CD4-positive, alpha-beta T cell treated with Interleukin-4 for 4 hours (primary cell): Measurements from ENCODE around the gene SNTG2.
"Not testable (repeated sequence)": the region's sequence is repeated elsewhere in the genome, so short reads cannot be mapped to it uniquely, and the experiment has no call there.

Experiments
- DNase-seq: peaks from one replicate; pipeline ENCODE4 v3.0.0-alpha.2; 2020

The SNTG2 gene

DNA sequence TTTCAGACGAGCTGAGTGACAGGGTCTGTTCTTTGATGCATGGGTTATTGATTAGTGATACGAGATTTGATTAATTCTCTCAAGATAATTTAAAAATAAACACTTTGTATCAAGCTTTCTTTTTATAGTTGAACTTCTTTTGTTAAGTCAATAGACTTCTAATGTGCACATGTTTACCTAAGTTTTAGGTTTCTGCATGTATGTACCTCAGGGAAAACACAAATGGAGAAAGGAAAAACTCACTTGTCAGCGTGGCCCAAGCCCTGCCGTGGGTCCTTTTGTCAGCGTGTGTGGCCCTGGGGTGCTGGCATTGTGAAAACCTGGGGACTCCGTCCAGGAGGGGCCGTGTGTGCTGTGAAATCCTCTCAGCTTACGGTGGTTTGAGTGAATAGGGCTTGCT lies 153.7 kb downstream of the SNTG2 start:
- DNase-seq: no peak

GRCh38 chr2:1106344-1106743 lies 155.7 kb downstream of the SNTG2 start:
- DNase-seq: not testable (repeated sequence)

- DNase-seq: no peak
Measured at GRCh38 chr2:1115843-1116539, 165.3 kb downstream of the SNTG2 start.

- no peak for DNase-seq
Measured at GRCh38 chr2:1117569-1117968, 166.9 kb downstream of the SNTG2 start.

- no peak for DNase-seq
Measured at GRCh38 chr2:1125217-1125616, 174.6 kb downstream of the SNTG2 start.

GRCh38 chr2:1125633-1126370 lies 175.2 kb downstream of the SNTG2 start:
- DNase-seq: no peak

DNA sequence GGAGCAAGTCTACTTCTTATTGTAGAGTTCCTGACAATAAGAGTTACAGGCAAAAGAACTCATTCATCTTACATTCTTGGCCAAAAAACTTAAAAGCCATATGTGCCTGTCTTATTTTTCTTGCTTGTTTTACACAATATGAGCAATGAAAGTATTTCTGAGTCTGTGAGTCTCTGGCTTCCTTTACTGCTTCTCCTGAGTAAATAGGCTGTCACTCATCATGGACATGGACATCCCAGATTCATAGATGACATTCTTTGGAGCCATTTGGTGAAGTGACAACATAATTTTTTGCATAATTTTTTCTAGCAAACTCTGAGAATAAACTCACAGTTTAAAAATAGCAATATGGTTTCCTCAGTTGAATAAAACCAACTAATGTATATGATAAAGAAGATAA lies 179.3 kb downstream of the SNTG2 start:
- no peak for DNase-seq

- no peak for DNase-seq
Measured at GRCh38 chr2:1130922-1131321, 180.3 kb downstream of the SNTG2 start.

GRCh38 chr2:1132328-1132969 lies 181.8 kb downstream of the SNTG2 start:
- no peak for DNase-seq

- not testable (repeated sequence) for DNase-seq
Measured at GRCh38 chr2:1133896-1134295, 183.2 kb downstream of the SNTG2 start.

GRCh38 chr2:1134629-1135028 lies 184.0 kb downstream of the SNTG2 start:
- no peak for DNase-seq

DNA sequence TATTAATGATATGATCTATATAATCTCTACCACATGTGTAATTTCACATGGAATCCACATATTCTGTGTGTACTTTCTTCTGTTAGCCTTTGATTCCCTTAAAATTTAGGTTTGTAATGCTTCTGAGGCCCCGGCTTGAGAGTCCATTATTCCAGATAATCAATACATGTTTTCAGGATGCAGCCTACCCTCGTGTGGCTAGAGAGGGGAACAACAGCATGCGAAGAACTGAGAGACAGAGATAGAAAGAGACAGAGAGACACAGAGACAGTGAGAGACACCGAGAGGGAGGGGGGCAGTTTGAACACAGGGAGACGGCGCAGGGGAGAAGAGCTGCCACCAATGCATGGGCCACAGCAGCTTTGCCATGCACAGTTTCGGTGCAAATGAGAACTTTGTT lies 185.4 kb downstream of the SNTG2 start:
- no peak for DNase-seq

DNA sequence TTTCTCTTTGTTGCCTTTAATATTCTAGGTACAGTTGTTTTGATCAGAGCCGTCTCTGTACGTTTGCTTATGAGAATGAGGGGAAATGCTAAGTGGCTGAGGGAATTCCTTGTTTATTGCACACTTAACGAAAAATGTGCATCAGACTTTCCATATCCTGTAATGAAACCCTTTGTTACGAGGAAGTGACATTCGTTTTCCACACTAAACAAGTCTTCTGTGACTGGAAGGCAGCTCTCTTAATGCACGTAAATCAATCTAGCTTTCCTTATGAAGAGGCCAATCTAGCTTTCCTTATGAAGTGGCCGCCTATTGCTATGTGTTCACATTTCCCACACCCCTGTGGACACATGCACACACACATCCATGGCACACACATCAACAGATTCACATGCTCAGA lies 186.2 kb downstream of the SNTG2 start:
- DNase-seq: no peak

DNA sequence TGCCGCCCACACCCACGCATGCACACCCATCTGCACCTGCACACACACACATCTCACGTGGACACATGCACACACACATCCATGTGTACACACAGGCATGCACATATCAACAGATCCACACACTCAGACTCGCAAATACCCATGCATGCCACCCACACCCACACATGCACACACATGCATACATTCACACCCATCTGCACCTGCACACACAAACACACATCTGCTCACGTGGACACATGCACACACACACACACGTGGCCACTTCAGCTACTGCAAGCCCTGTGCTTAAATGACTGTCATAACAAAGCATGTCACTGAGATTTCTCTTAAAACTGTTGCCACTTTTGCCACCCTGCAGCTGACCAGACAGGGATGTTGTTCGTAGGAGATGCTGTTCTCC lies 186.6 kb downstream of the SNTG2 start:
- no peak for DNase-seq

DNA sequence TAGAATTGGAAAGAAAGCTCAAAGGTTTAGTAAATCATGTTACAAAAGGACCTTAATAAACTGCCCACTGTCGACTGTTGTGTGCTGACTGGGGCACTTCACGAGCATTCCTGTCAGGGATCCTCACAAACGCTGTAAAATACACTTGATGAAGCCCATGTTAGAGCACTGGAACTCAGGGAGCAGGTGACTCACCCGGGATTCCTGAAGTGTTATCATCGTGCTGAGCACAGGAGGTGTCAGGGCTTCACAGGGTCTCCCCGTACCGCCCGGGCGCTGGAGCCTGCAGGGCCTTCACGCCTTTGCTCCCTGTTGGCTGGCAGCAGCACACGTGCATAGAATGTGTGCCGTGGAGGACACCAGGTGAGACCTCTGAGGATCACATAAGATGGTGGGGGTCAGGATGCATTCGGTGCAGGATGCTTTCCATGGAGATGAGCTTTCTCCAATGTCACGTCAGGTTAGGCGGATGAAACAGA lies 187.3 kb downstream of the SNTG2 start:
- no peak for DNase-seq

- DNase-seq: peak; percentile 28
Measured at GRCh38 chr2:1140389-1141003, 189.8 kb downstream of the SNTG2 start.

DNA sequence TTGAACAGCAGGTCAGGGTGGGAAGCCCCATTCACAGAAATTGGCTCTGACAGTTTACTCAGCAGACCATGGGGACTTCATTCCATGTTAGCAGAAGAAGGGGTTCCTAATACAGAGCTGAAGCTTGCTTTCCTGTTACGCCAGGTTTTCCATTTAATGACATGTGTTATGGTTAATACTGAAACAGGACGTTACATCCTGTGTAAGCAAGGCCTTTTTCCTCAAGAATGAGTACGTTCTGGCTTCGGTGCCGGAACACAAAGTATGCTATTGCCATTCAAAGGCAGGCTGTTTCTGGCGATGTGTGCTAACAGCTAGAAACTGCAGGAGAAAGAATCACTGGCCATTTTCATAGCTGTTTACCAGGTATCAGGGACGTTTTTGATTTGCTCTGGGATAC lies 190.4 kb downstream of the SNTG2 start:
- no peak for DNase-seq

DNA sequence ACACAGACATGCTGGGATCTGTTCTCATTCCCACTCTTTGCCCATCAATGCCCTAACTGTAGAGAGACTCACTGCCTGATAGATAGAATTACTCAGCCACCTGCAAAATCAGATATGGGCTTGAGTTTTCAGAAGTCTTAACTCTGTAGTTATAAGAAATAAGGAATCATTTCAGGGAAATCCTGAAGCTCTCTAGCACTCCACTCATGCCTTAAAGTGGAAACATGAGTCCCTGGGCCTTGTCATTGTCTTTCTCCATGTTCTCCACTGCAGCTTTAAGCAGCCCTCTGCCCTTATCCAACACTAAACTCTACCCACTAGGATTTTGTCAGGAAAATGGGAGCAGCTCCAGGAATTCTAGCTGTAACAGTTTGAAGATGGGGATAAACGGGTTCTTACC lies 192.5 kb downstream of the SNTG2 start:
- DNase-seq: no peak

- DNase-seq: no peak
Measured at GRCh38 chr2:1147873-1148612, 197.4 kb downstream of the SNTG2 start.

DNA sequence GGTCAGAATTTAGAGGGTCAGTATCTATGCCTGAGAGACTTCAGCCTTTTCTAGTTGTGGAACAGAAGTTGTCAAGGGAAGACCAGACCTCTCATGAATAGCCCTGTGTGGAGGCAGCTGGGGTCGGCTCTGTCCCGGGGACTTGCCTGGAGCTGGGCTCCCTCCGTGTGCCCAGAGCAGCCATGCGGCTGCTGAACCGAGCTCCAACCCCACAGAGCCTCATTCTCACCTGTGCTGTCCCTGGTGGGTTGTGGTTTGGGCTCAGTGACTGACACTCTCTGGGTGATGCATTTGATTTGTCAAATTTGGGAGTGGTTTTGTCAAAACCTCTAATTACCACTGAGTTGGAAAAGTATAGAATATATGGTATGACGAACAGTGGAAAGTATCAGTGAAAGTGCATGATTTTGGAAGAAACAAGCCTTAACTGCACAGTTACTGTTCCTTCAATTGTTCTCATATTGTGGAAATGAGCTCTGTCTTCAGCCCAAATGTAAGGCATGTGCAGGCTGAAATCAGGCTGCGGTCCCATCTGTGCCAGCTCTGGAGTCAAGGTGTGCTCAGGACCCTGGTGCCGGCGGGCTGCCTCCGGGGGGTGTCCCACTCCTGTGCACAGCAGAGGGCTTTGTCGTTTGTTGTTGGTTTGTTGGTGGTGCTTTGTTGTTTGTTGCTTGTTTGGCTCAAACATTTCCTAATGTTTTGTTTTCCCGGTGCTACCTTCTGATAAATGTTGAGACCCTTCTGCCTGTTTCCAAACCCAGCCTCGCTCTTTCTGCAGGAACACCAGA lies 200.3 kb downstream of the SNTG2 start:
- no peak for DNase-seq

DNA sequence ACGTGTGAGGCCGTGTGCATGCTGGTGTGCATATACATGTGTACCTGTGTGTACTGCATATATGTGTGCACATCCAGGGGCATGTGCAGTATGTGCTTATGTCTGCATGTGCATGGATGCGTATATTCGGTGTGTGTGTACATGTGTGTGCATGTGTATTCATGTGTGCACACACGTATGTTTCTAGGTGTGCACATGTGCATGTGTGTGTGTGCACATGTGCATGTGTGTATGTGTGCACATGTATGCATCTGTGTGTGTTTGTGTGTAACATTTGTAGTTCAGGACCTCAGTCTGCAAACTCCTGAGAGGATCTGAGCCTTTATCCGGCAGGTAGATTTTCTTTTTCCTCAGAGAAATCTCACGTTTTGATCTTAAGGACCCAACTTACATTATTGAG lies 201.7 kb downstream of the SNTG2 start:
- DNase-seq: no peak

GRCh38 chr2:1153920-1154319 lies 203.3 kb downstream of the SNTG2 start:
- no peak for DNase-seq
